PC-3 (cell line): Measurements from ENCODE around the gene NEK11.

Experiments used
- CTCF ChIP-seq: fragments of 300-600 bp; sonication (generic); conservative IDR thresholded peaks from 2 replicates; pipeline ENCODE4 v1.5.1; 2017; ENCODE audit warnings: antibody characterized with exemption, low read depth, mild to moderate bottlenecking, low read length
- EZH2 ChIP-seq: fragments of 300-600 bp; sonication (generic); IDR thresholded peaks from one replicate; pipeline ENCODE4 v1.6.1; 2017; ENCODE audit warnings: antibody characterized with exemption, mild to moderate bottlenecking, low read length; ENCODE audit not compliant: unreplicated experiment
- EZH2phosphoT487 ChIP-seq: fragments of 300-600 bp; sonication (generic); IDR thresholded peaks from 2 replicates; pipeline ENCODE4 v1.6.1; 2018; ENCODE audit warnings: mild to moderate bottlenecking, antibody characterized with exemption, low read length, borderline replicate concordance

DNA sequence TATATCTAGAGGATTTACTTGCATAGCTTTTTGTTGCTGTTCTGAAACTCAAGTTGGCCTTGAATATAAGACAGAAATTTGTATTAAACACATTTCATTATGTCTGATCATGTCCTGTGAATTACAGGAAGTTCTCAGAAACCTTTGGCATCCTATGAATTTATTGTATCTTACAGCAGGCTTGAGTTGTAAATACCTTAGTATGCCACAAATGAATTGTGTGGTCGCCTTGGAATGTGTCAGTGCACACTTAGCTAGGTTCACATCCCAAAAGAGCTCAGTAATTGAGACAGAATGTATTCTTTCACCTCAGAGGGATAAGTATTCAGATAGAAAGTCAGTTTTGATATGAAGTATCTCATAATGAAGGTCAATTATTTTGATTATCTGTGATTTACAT lies 83.4 kb downstream of the NEK11 start:
- no peak for TF ChIP-seq CTCF
- TF ChIP-seq EZH2 = no peak
- no peak for TF ChIP-seq EZH2phosphoT487
